Testis (tissue), 2 donors: Measurements from ENCODE around the gene SLC5A3.

Experiments
- CTCF ChIP-seq, 3 experiments: fragments of 450-650 bp in 2 of 3; fragments of 200-600 bp in 1 of 3; sonication (generic) in 1 of 3; IDR thresholded peaks; one replicate each; pipeline ENCODE4 v1.5.1; 2016 to 2019; ENCODE audit warnings: antibody characterized with exemption in 3 of 3, mild to moderate bottlenecking in 2 of 3, moderate library complexity in 1 of 3
- POLR2A ChIP-seq: fragments of 450-650 bp; IDR thresholded peaks from one replicate; pipeline ENCODE4 v1.6.1; 2017; ENCODE audit warnings: antibody characterized with exemption, mild to moderate bottlenecking, moderate library complexity

- TF ChIP-seq POLR2A (no peak), CTCF (IDR thresholded peaks at IDR 0.05) (no peak)
These were observed 19.0 kb downstream of the SLC5A3 start for GRCh38 chr21:34092262-34092921.
